SU-DHL-6 (cell line): ENCODE results near the gene NOD2.

Source experiments
- H2AFZ ChIP-seq: fragments of 200-600 bp; sonication (generic); 2 replicates; pipeline ENCODE4 v1.6.1; 2014; ENCODE audit warnings: low read depth, mild to moderate bottlenecking, moderate library complexity, mixed read lengths, antibody characterized with exemption, low read length; ENCODE audit not compliant: severe bottlenecking
- H3F3A ChIP-seq: fragments of 200-600 bp; shearing (Covaris generic); 2 replicates; pipeline ENCODE4 v1.6.0; 2016; ENCODE audit warnings: antibody characterized with exemption, mild to moderate bottlenecking; ENCODE audit not compliant: insufficient read depth
- H3K27ac ChIP-seq: fragments of 200-600 bp; sonication (generic); 2 replicates; pipeline ENCODE4 v1.5.1; 2016; ENCODE audit warnings: low read depth, mild to moderate bottlenecking, low read length, moderate library complexity, mixed read lengths
- H3K27me3 ChIP-seq: fragments of 200-600 bp; sonication (generic), shearing (Covaris generic); 2 replicates; pipeline ENCODE4 v1.6.0; 2014; ENCODE audit warnings: mild to moderate bottlenecking, low read length
- H3K36me3 ChIP-seq: fragments of 200-600 bp; sonication (generic); 2 replicates; pipeline ENCODE4 v1.6.1; 2014; ENCODE audit warnings: mild to moderate bottlenecking, low read length, mixed read lengths
- H3K4me2 ChIP-seq: fragments of 300-600, 200-600 bp; shearing (Covaris generic), sonication (generic); 2 replicates; pipeline ENCODE4 v1.6.0; 2014; ENCODE audit warnings: low read length, low read depth, mild to moderate bottlenecking; ENCODE audit not compliant: poor library complexity, severe bottlenecking
- H3K4me3 ChIP-seq: fragments of 200-600 bp; sonication (generic); 2 replicates; pipeline ENCODE4 v1.5.1; 2014; ENCODE audit warnings: antibody characterized with exemption, low read length, mild to moderate bottlenecking, mixed read lengths; ENCODE audit not compliant: insufficient read depth, poor library complexity, severe bottlenecking
- H3K79me2 ChIP-seq: fragments of 200-600 bp; sonication (generic); 2 replicates; pipeline ENCODE4 v1.6.1; 2014; ENCODE audit warnings: mild to moderate bottlenecking, low read length, moderate library complexity; ENCODE audit not compliant: insufficient read depth
- H3K9ac ChIP-seq: fragments of 200-600 bp; sonication (generic); 2 replicates; pipeline ENCODE4 v1.7.0; 2014; ENCODE audit warnings: mild to moderate bottlenecking, low read length
- H3K9me2 ChIP-seq: fragments of 200-600 bp; sonication (generic); replicated peaks from 2 replicates; pipeline ENCODE4 v1.6.1; 2014; ENCODE audit warnings: low read length; ENCODE audit not compliant: insufficient read depth
- H3K9me3 ChIP-seq: fragments of 200-600 bp; sonication (generic); 2 replicates; pipeline ENCODE4 v1.6.1; 2014; ENCODE audit warnings: low read length, mixed read lengths; ENCODE audit not compliant: insufficient read depth
- H4K20me1 ChIP-seq: fragments of 200-600 bp; sonication (generic); 2 replicates; pipeline ENCODE4 v1.6.1; 2014; ENCODE audit warnings: low read depth, mild to moderate bottlenecking, antibody characterized with exemption, low read length, moderate library complexity, mixed read lengths
- EZH2phosphoT487 ChIP-seq: fragments of 200-600 bp; sonication (generic), shearing (Covaris generic); conservative IDR thresholded peaks from 2 replicates; pipeline ENCODE4 v1.6.1; 2018; ENCODE audit warnings: mild to moderate bottlenecking, antibody characterized with exemption, low read length, moderate library complexity, mixed read lengths
- TF ChIP-seq, protein P1 (sequence below): fragments of 200-600 bp; sonication (generic); IDR thresholded peaks from one replicate; pipeline ENCODE4 v1.5.1; 2017; ENCODE audit warnings: antibody characterized with exemption, mild to moderate bottlenecking, low read length, moderate library complexity; ENCODE audit not compliant: insufficient read depth, poor library complexity, severe bottlenecking

NOD2 gene

DNA sequence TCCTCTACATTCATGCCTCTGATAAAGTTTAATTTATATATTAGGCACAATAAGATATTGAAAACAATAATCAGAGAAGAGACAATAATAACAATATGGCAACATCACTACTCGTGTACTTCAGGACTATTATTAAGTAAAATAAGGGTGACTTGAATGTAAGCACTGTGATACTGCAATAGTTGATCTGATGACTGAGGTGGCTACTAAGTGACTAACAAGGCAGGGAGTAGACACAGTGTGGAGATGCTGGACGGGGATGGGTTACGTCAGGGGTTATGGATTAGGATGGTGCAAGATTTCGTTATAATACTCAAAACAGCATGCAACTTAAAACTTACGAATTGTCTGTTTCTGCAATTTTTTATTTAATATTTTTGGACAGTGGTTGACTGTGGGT lies 81.0 kb downstream of the NOD2 start:
- Histone ChIP-seq H3K9me3 (no peaks in the 10 kb centered on the region), H3K9me2 (no peaks in the 10 kb centered on the region), H3K27me3 (no peaks in the 10 kb centered on the region), H3F3A (no peaks in the 10 kb centered on the region), H3K4me2 (no peak overlapping the region), H3K27ac (no peak overlapping the region), H2AFZ (no peak overlapping the region), H3K9ac (no peak overlapping the region), H4K20me1 (no peaks in the 10 kb centered on the region), H3K4me3 (no peak overlapping the region), H3K36me3 (no peaks in the 10 kb centered on the region), H3K79me2 (no peaks in the 10 kb centered on the region)
- TF ChIP-seq, protein P1, sequence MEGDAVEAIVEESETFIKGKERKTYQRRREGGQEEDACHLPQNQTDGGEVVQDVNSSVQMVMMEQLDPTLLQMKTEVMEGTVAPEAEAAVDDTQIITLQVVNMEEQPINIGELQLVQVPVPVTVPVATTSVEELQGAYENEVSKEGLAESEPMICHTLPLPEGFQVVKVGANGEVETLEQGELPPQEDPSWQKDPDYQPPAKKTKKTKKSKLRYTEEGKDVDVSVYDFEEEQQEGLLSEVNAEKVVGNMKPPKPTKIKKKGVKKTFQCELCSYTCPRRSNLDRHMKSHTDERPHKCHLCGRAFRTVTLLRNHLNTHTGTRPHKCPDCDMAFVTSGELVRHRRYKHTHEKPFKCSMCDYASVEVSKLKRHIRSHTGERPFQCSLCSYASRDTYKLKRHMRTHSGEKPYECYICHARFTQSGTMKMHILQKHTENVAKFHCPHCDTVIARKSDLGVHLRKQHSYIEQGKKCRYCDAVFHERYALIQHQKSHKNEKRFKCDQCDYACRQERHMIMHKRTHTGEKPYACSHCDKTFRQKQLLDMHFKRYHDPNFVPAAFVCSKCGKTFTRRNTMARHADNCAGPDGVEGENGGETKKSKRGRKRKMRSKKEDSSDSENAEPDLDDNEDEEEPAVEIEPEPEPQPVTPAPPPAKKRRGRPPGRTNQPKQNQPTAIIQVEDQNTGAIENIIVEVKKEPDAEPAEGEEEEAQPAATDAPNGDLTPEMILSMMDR: no peak
- TF ChIP-seq EZH2phosphoT487: no peak

DNA sequence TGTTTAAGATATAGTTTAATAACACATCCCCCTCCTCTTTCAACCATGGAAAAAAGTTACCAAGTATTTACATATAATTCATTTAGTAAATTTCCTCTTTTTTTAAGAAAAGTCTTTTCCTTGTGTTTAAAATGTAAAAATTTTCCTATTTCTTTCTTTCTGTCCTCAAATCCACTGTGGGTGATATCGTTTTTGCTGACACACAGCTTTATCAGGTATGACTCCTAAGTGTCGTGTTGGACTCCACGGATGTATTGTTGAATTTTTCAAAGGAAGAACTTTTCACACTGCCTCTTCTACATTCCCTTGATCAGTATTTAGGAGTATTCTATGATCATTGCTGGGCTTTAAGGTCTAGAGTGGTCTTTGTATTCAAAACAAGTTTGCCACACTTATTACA lies 81.6 kb downstream of the NOD2 start:
- no peaks in the 10 kb centered on the region for H3K27me3 ChIP-seq
- H3K4me3 ChIP-seq: no peak overlapping the region
- no peaks in the 10 kb centered on the region for H3K9me3 ChIP-seq
- no peaks in the 10 kb centered on the region for H3K9me2 ChIP-seq
- H3F3A ChIP-seq: no peaks in the 10 kb centered on the region
- TF ChIP-seq EZH2phosphoT487: no peak
- TF ChIP-seq, protein P1: no peak
- H3K4me2 ChIP-seq: no peak overlapping the region
- no peak overlapping the region for H3K9ac ChIP-seq
- H2AFZ ChIP-seq: no peak overlapping the region
- H3K79me2 ChIP-seq: no peaks in the 10 kb centered on the region
- H3K27ac ChIP-seq: no peak overlapping the region
- H4K20me1 ChIP-seq: no peaks in the 10 kb centered on the region
- no peaks in the 10 kb centered on the region for H3K36me3 ChIP-seq

DNA sequence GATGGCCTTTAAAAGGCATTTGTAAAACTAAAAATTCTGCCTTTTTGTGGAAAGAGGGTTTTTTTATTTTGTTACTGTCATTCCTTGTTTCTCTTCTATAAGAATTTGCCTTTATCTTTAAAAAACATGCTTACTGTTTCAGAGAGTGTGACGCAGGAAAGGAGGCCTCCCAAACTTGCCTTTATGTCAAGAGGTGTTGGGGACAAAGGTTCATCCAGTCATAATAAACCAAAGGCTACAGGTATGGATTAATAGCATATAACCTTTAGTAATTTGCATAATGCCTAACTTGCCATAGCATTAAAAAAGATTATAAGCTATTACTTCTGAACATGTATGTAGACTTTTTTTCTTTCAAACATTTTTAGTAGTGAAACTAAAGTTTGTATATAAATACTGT lies 82.6 kb downstream of the NOD2 start:
- H3K9ac ChIP-seq: no peak overlapping the region
- no peaks in the 10 kb centered on the region for H3K27me3 ChIP-seq
- TF ChIP-seq, protein P1: no peak
- TF ChIP-seq EZH2phosphoT487: no peak
- no peaks in the 10 kb centered on the region for H3F3A ChIP-seq
- no peaks in the 10 kb centered on the region for H3K9me3 ChIP-seq
- H2AFZ ChIP-seq: no peak overlapping the region
- no peaks in the 10 kb centered on the region for H3K9me2 ChIP-seq
- no peaks in the 10 kb centered on the region for H3K79me2 ChIP-seq
- H4K20me1 ChIP-seq: no peaks in the 10 kb centered on the region
- H3K4me3 ChIP-seq: no peak overlapping the region
- H3K36me3 ChIP-seq: no peaks in the 10 kb centered on the region
- no peak overlapping the region for H3K27ac ChIP-seq
- H3K4me2 ChIP-seq: no peak overlapping the region
